Testis (tissue), 3 donors: Measurements from ENCODE around the gene TRAPPC12. TPM values are rescaled to one million over a fixed set of nuclear protein-coding genes. Genes with fewer than 3 reads are reported as not detected.
A peak's percentile ranks its signal among the peaks of the same experiment; 100 is the strongest.
"Not testable (repeated sequence)": the region's sequence is repeated elsewhere in the genome, so short reads cannot be mapped to it uniquely, and the experiment has no call there.

Experiments
- DNase-seq: peaks from one replicate; pipeline ENCODE4 v3.0.0-alpha.2; 2019
- H3K27ac ChIP-seq, 2 donors: fragments of 200-600 bp; sonication (generic); one replicate each; pipeline ENCODE4 v1.5.1; 2019
- H3K27me3 ChIP-seq: fragments of 200-600 bp; sonication (generic); one replicate; pipeline ENCODE4 v1.5.1; 2019
- H3K36me3 ChIP-seq: fragments of 200-600 bp; sonication (generic); one replicate; pipeline ENCODE4 v1.5.1; 2017; ENCODE audit warnings: low read depth; ENCODE audit errors: missing control alignments
- H3K4me1 ChIP-seq: fragments of 200-600 bp; sonication (generic); one replicate; pipeline ENCODE4 v1.5.1; 2019
- H3K4me3 ChIP-seq, 2 donors: fragments of 200-600 bp; sonication (generic); one replicate each; pipeline ENCODE4 v1.5.1; 2017 to 2019
- H3K9me3 ChIP-seq: fragments of 200-600 bp; sonication (generic); one replicate; pipeline ENCODE4 v1.5.1; 2017
- CTCF ChIP-seq, 3 experiments: fragments of 450-650 bp in 2 of 3; fragments of 200-600 bp in 1 of 3; sonication (generic) in 1 of 3; IDR thresholded peaks; one replicate each; pipeline ENCODE4 v1.5.1; 2016 to 2019; ENCODE audit warnings: antibody characterized with exemption in 3 of 3, mild to moderate bottlenecking in 2 of 3, moderate library complexity in 1 of 3
- POLR2A ChIP-seq: fragments of 450-650 bp; IDR thresholded peaks from one replicate; pipeline ENCODE4 v1.6.1; 2017; ENCODE audit warnings: antibody characterized with exemption, mild to moderate bottlenecking, moderate library complexity
- WGBS, 2 donors: methylation state at CpG; one replicate each; pipeline ENCODE4 v1.1.5; 2018; 5-methylcytosine and 5-hydroxymethylcytosine counted together
- intact Hi-C: fragments of 100-400 bp; cut with DNase I; formaldehyde crosslinking; loops from one replicate; pipeline ENCODE4 v1.15.1; 2023; ENCODE audit warnings: low total_unique reads
- polyA plus RNA-seq: library from polyadenylated mRNA; stranded (reverse); fragments of 350-450 nt; fragmentation: Illumina TruSeq; extraction: RNeasy Lipid Tissue Mini Kit (QIAGEN cat#74804); gene quantifications from one replicate; pipeline ENCODE4 v1.2.3, GENCODE V29; 2014; ENCODE audit warnings: low read depth, low replicate concordance; ENCODE audit not compliant: insufficient read depth
- total RNA-seq, 2 donors: library from RNA; depleted of rRNA; stranded (reverse); fragments of >200 nt; gene quantifications; one replicate each; pipeline ENCODE4 v1.2.3, GENCODE V29; 2016

TRAPPC12 gene
- total and polyA plus RNA-seq, 3 donors from 2014 or later = 172 to 406 (median 236) TPM

GRCh38 chr2:3445891-3446290, 66.4 kb downstream of the TRAPPC12 start:
- intact Hi-C loops = no loop called here
- Histone ChIP-seq H3K4me1 (no peaks in the 10 kb centered on the region), H3K4me3 (no peak overlapping the region), H3K36me3 (no peaks in the 10 kb centered on the region), H3K27me3 (no peaks in the 10 kb centered on the region), H3K9me3 (no peaks in the 10 kb centered on the region), H3K27ac (no peak overlapping the region)
- DNase-seq = no peak
- no peak for TF ChIP-seq CTCF (IDR thresholded peaks at IDR 0.05)
- no peak for TF ChIP-seq POLR2A
- WGBS, 2 donors = 92 to 95% methylated on average over 10 to 11 of the region's 11 CpGs

DNA sequence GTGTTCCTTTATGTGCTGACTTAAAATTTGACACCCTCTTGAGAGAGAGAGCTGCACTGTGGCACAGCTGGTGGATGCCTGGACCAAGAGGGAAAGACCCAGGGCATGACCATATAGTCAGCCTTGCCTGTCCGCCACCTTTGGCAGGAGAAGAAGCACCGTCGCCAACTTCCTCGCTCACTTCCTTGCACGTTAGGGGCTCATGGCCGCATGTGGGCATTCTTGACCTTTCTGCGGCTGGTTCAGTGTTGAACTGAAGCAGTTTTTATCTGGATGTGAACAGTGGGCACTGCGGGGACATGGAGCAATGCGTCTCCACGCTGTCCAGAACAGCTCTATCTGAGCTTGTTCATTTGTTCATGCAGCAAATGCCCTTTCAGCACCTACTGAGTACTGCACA, 66.9 kb downstream of the TRAPPC12 start:
- H3K36me3 ChIP-seq = no peaks in the 10 kb centered on the region
- H3K27ac ChIP-seq = no peak overlapping the region
- DNase-seq = no peak

DNA sequence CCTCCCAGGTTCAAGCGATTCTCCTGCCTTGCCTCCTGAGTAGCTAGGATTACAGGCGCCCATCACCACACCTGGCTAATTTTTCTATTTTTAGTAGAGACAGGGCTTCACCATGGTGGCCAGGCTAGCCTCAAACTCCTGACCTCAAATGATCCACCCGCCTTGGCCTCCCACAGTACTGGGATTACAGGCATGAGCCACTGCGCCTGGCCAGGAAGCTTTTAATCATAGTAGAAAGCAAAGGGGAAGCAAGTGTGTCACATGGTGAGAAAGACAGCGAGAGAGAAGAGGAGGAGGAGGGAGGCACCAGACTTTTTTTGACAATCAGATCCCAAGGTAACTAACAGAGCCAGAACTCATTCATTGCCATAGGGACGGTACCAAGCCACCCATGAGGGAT, 67.7 kb downstream of the TRAPPC12 start:
- DNase-seq, H3K9me3 ChIP-seq, intact Hi-C loops, H3K4me1 ChIP-seq, H3K4me3 ChIP-seq, H3K36me3 ChIP-seq, H3K27me3 ChIP-seq, H3K27ac ChIP-seq: not testable (repeated sequence)
- 90 to 93% methylated on average over 6 of the region's 6 CpGs for WGBS, 2 donors

More for the DNA sequence above, 66.9 kb downstream of the TRAPPC12 start:
- TF ChIP-seq POLR2A (no peak), CTCF (IDR thresholded peaks at IDR 0.05) (no peak)
- no peaks in the 10 kb centered on the region for H3K4me1 ChIP-seq
- H3K27me3 ChIP-seq = no peaks in the 10 kb centered on the region
- no peak overlapping the region for H3K4me3 ChIP-seq
- 94 to 97% methylated on average over 4 to 10 of the region's 10 CpGs for WGBS, 2 donors
- no peaks in the 10 kb centered on the region for H3K9me3 ChIP-seq
- intact Hi-C loops = no loop called here

DNA sequence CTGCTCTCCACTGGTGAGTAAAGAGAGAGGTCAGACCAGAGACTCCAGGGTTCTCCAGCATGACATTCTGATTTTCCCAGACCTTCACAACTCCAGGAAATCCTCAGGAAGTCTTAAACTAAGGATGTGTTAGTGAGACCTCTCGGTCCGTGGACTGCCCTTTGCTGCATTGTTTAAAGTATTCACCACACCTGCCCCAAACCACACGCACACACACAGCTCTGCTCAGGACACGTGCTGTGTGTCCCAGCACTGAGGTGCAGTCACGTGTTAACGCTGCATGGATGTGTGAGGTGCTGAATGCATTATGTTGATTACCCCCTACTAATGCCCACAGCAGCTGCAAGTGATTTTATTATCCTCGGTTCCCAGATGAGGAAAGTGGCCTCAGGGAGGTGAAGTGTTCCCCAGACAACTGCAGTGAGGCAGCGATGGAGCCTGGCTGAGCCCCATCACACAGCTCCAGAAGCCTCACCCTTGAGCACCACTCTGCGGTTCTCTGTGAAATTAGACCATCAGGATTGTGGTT, 68.4 kb downstream of the TRAPPC12 start:
- 66 to 68% methylated on average over 8 to 9 of the region's 9 CpGs for WGBS, 2 donors
- no peaks in the 10 kb centered on the region for H3K27me3 ChIP-seq
- no peaks in the 10 kb centered on the region for H3K4me1 ChIP-seq
- no peak overlapping the region for H3K27ac ChIP-seq
- DNase-seq = no peak
- no peak overlapping the region for H3K4me3 ChIP-seq
- H3K36me3 ChIP-seq = no peaks in the 10 kb centered on the region
- intact Hi-C loops = no loop called here
- TF ChIP-seq POLR2A (no peak), CTCF (IDR thresholded peaks at IDR 0.05) (no peak)
- no peaks in the 10 kb centered on the region for H3K9me3 ChIP-seq

DNA sequence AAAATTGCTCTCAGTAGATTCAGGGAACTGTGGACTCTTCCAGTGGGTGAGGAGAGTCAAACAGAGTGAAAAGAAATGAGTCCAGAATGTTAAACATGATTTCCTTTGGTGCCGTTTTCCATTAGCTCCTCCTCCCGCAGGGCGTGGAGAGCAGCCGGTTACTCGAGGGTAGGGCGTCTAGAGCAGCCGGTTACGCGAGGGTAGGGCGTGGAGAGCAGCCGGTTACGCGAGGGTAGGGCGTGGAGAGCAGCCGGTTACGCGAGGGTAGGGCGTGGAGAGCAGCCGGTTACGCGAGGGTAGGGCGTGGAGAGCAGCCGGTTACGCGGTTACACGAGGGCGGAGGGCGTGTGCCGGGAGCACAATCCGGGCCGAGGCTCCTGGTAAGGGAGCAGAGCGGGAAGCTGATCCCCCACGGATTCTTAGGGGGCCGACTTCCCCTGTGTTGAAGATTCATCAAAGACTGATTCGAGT, 69.0 kb downstream of the TRAPPC12 start:
- DNase-seq, H3K27me3 ChIP-seq, H3K36me3 ChIP-seq, H3K27ac ChIP-seq, intact Hi-C loops, H3K9me3 ChIP-seq, H3K4me1 ChIP-seq: not testable (repeated sequence)
- H3K4me3 ChIP-seq = peak overlapping the region in 1 of 2 donors; percentile 43
- WGBS, 2 donors = 31 to 48% methylated on average over 35 of the region's 35 CpGs

- H3K27ac ChIP-seq = no peak overlapping the region
- WGBS, 2 donors = 58 to 67% methylated on average over 13 of the region's 13 CpGs
- H3K9me3 ChIP-seq = no peaks in the 10 kb centered on the region
Observed at GRCh38 chr2:3449086-3449485, 69.6 kb downstream of the TRAPPC12 start.

More at GRCh38 chr2:3449086-3449485, 69.6 kb downstream of the TRAPPC12 start:
- Histone ChIP-seq H3K27me3 (no peaks in the 10 kb centered on the region), H3K4me3 (peak overlapping the region in 1 of 2 donors; percentile 43), H3K4me1 (no peaks in the 10 kb centered on the region), H3K36me3 (no peaks in the 10 kb centered on the region)
- no peak for DNase-seq
- TF ChIP-seq POLR2A (no peak), CTCF (IDR thresholded peaks at IDR 0.05) (no peak)
- intact Hi-C loops = no loop called here
